GM23338 (cell line): Measurements from ENCODE around the gene FLT1. TPM values are rescaled to one million over a fixed set of nuclear protein-coding genes. Genes with fewer than 3 reads are reported as not detected.

Experiments used
- ATAC-seq: fragments of 200-7000 bp; cut with Tn5 transposase; 3 replicates; pipeline ENCODE4 v1.9.1; 2020
- DNase-seq: peaks from one replicate; pipeline ENCODE4 v3.0.0-alpha.2; 2015; ENCODE audit warnings: low spot score
- H2AFZ ChIP-seq: fragments of 200-600 bp; sonication (generic); 2 replicates; pipeline ENCODE4 v1.8.0; 2016; ENCODE audit warnings: antibody characterized with exemption, mild to moderate bottlenecking, moderate library complexity
- H3F3A ChIP-seq: fragments of 200-600 bp; sonication (generic); replicated peaks from 2 replicates; pipeline ENCODE4 v1.8.0; 2017; ENCODE audit warnings: antibody characterized with exemption, mixed run types, low read depth
- H3K27ac ChIP-seq: fragments of 200-600 bp; sonication (generic); 2 replicates; pipeline ENCODE4 v1.6.1; 2016; ENCODE audit warnings: low read depth
- H3K27me3 ChIP-seq: fragments of 200-600 bp; sonication (generic); 2 replicates; pipeline ENCODE4 v1.8.0; 2016; ENCODE audit warnings: mild to moderate bottlenecking, mixed run types, moderate library complexity; ENCODE audit not compliant: insufficient read depth
- H3K36me3 ChIP-seq: fragments of 200-600 bp; sonication (generic); 2 replicates; pipeline ENCODE4 v1.8.0; 2016; ENCODE audit warnings: mild to moderate bottlenecking; ENCODE audit not compliant: insufficient read depth
- H3K4me1 ChIP-seq: fragments of 200-600 bp; sonication (generic); 2 replicates; pipeline ENCODE4 v1.8.0; 2016; ENCODE audit warnings: mild to moderate bottlenecking, moderate library complexity; ENCODE audit not compliant: insufficient read depth
- H3K4me2 ChIP-seq: fragments of 200-600 bp; sonication (generic); 2 replicates; pipeline ENCODE4 v1.7.1; 2017; ENCODE audit warnings: mixed run types
- H3K4me3 ChIP-seq: fragments of 200-600 bp; sonication (generic); 2 replicates; pipeline ENCODE4 v1.6.1; 2016; ENCODE audit warnings: mixed run types
- H3K79me2 ChIP-seq: fragments of 200-600 bp; sonication (generic); replicated peaks from 2 replicates; pipeline ENCODE4 v1.8.0; 2017; ENCODE audit warnings: mild to moderate bottlenecking; ENCODE audit not compliant: insufficient read depth
- H3K9me2 ChIP-seq: fragments of 200-600 bp; sonication (generic); 2 replicates; pipeline ENCODE4 v1.8.0; 2017; ENCODE audit not compliant: insufficient read depth
- H4K20me1 ChIP-seq: fragments of 200-600 bp; sonication (generic); replicated peaks from 2 replicates; pipeline ENCODE4 v1.8.0; 2017; ENCODE audit warnings: mild to moderate bottlenecking; ENCODE audit not compliant: insufficient read depth
- H3K27ac Mint-ChIP-seq: 2 replicates; pipeline ENCODE4 v1.8.0; 2020; ENCODE audit warnings: inconsistent platforms, mild to moderate bottlenecking, moderate library complexity, mixed read lengths
- H3K27me3 Mint-ChIP-seq: 3 replicates; pipeline ENCODE4 v1.8.0; 2022; ENCODE audit warnings: low read depth, mild to moderate bottlenecking, moderate library complexity, mixed read lengths, inconsistent platforms; ENCODE audit not compliant: insufficient read depth, poor library complexity
- H3K36me3 Mint-ChIP-seq: 3 replicates; pipeline ENCODE4 v1.8.0; 2021; ENCODE audit warnings: low read depth, mild to moderate bottlenecking, inconsistent platforms, moderate library complexity, mixed read lengths
- H3K4me1 Mint-ChIP-seq: 3 replicates; pipeline ENCODE4 v1.8.0; 2020; ENCODE audit warnings: mild to moderate bottlenecking, inconsistent platforms, mixed read lengths
- H3K4me3 Mint-ChIP-seq: 3 replicates; pipeline ENCODE4 v1.8.0; 2021; ENCODE audit warnings: moderate library complexity, mild to moderate bottlenecking, inconsistent platforms, mixed read lengths
- H3K9me3 Mint-ChIP-seq: 3 replicates; pipeline ENCODE4 v1.8.0; 2020; ENCODE audit warnings: moderate library complexity, mild to moderate bottlenecking, inconsistent platforms, mixed read lengths
- CTCF ChIP-seq, 2 experiments: fragments of 200-600 bp in 1 of 2; sonication (generic) in 1 of 2; conservative IDR thresholded peaks; 2 replicates each; pipeline versions ENCODE4 v1.5.1 to v1.6.1; 2016 to 2017; ENCODE audit warnings: antibody characterized with exemption in 2 of 2, low read depth in 2 of 2, mild to moderate bottlenecking in 2 of 2, moderate library complexity in 1 of 2
- REST ChIP-seq: IDR thresholded peaks from one replicate; pipeline ENCODE4 v1.6.1; 2018; ENCODE audit warnings: antibody characterized with exemption; ENCODE audit not compliant: unreplicated experiment
- STAT1 ChIP-seq: IDR thresholded peaks from one replicate; pipeline ENCODE4 v1.6.1; 2016; ENCODE audit warnings: antibody characterized with exemption; ENCODE audit not compliant: unreplicated experiment
- polyA plus RNA-seq: library from polyadenylated mRNA; unstranded; fragments of >200 nt; fragmentation: Nextera tagmentation; extraction: Ambion mirVana; gene quantifications from 2 replicates; pipeline ENCODE4 v1.2.1, GENCODE V29; 2016
- total RNA-seq: library from RNA; depleted of rRNA; stranded (reverse); fragments of >200 nt; shearing (Covaris generic); gene quantifications from 2 replicates; pipeline ENCODE4 v1.2.3, GENCODE V29; 2014

Gene FLT1
- total and polyA plus RNA-seq, 2 experiments from 2014 or later = 26.8 to 116 TPM

DNA sequence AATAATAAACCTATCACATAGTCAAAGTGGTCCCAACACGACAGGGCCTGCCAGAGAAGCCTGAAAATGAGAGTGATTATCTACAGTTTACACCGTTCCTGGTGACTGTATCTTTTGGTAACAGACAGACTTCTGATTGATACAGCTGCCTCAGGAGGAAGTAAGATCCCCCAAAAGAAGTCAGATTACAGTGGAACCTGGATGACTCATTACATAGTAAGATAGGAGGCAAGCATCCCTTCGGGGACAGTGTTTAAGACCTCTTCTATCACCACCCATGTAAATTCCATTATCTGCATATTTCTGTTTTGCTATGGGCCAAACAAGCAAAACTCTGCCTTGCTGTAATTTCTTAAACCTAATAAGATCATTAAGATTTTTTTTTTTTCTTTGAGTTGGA lies 44.0 kb upstream of the FLT1 start:
- no peaks in the 10 kb centered on the region for H3F3A ChIP-seq
- peaks cover 6% of the 10 kb centered on the region for H3K27me3 Mint-ChIP-seq

More for the DNA sequence above, 44.0 kb upstream of the FLT1 start:
- Histone ChIP-seq H3K4me2 (no peak overlapping the region), H3K27ac (no peak overlapping the region), H3K79me2 (no peaks in the 10 kb centered on the region), H3K4me3 (no peak overlapping the region), H3K36me3 (no peaks in the 10 kb centered on the region; the same call in 1 of the 2 replicates), H3K4me1 (no peaks in the 10 kb centered on the region), H3K27me3 (peaks cover 5% of the 10 kb centered on the region), H2AFZ (no peak overlapping the region), H3K9me2 (no peaks in the 10 kb centered on the region; the same call in 1 of the 2 replicates), H4K20me1 (no peaks in the 10 kb centered on the region)
- no peak for ATAC-seq
- Mint-ChIP-seq H3K27ac (no peak overlapping the region), H3K9me3 (peaks cover 19% of the 10 kb centered on the region), H3K36me3 (0 out of 3 replicates have a peak, but pooled peaks cover 1% of the 10 kb centered on the region), H3K4me3 (no peak overlapping the region), H3K4me1 (peaks cover 8% of the 10 kb centered on the region; the same call in 2 of the 3 replicates)
- TF ChIP-seq STAT1 (no peak), CTCF (conservative IDR thresholded peaks at IDR 0.05; ENCODE audit: low read depth in 2 of 2) (no peak), REST (no peak)
- no peak for DNase-seq
